ENCODE results near the gene ANKAR. TPM values are rescaled to one million over a fixed set of nuclear protein-coding genes. Genes with fewer than 3 reads are reported as not detected.

The ANKAR gene
- total and polyA plus RNA-seq, 2 of the 8 experiments (the other 6 are each of a cell fraction or from before 2014, with no cell fraction given): 0.56 to 1.7 TPM

DNA sequence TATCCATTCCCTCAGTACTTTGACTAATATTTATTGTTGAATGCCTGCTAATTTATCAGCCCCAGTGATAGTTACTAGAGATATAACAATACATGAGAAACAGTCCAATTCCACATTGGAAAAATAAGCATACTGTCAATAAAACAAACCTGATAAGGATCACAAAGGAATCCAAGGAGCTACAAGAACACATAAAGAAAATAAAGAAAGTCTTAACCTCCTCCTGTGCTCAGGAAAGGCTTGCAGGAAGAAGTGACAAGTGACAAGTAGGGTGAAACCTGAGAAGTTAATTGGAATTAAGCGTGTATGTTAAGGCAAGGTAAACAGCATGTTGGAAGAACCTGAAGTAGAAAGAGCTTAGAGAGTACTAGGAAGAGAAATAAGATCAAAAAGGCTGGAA is 33.5 kb upstream of the ANKAR start:
- DNase-seq (ENCODE audit: low read depth in 1 of 2, low spot score in 2 of 2) (no peak), FAIRE-seq (no peak)
- Histone ChIP-seq H4K8ac (ENCODE audit: extremely low read depth, insufficient read depth, low read length) (no peak overlapping the region), H2BK15ac (ENCODE audit: low read length) (no peak overlapping the region), H4K91ac (replicated peaks; ENCODE audit: insufficient read length, low read length) (no peak overlapping the region), H3K14ac (ENCODE audit: insufficient read length) (no peak overlapping the region), H3K18ac (ENCODE audit: extremely low read depth, low read length) (no peak overlapping the region), H2AFZ (ENCODE audit: low read length) (peak overlapping the region; percentile 37; the same call in 1 of the 2 replicates), H3K27me3 (replicated peaks in 1 of 4; ENCODE audit: control insufficient read depth in 3 of 4, extremely low read depth in 1 of 4, insufficient read depth in 3 of 4, low read length in 3 of 4) (no peaks in the 10 kb centered on the region), H2BK20ac (ENCODE audit: low read length) (no peak overlapping the region), H2BK5ac (ENCODE audit: low read depth, low read length) (no peak overlapping the region), H3K9me3 (ENCODE audit: insufficient read depth in 2 of 2, low read depth in 1 of 2, low read length in 1 of 2) (no peaks in the 10 kb centered on the region), H3K36me3 (ENCODE audit: control insufficient read depth in 2 of 4, insufficient read depth in 4 of 4, low read length in 3 of 4) (no peaks in the 10 kb centered on the region), H3K4me1 (replicated peaks in 1 of 4; ENCODE audit: control insufficient read depth in 3 of 4, insufficient read depth in 4 of 4, low read length in 3 of 4) (peaks cover 0 to 3% (median 2%) of the 10 kb centered on the region in 4 experiments; a peak in 3 of 7 replicates), H3K79me2 (ENCODE audit: control insufficient read depth in 1 of 2, insufficient read depth in 2 of 2, low read length in 2 of 2) (no peaks in the 10 kb centered on the region), H3K4ac (replicated peaks; ENCODE audit: insufficient read length, low read depth, low read length) (no peak overlapping the region), H3K23me2 (ENCODE audit: low read depth, low read length) (no peaks in the 10 kb centered on the region; the same call in 1 of the 2 replicates), H3K56ac (replicated peaks; ENCODE audit: insufficient read length, low read depth, low read length) (no peak overlapping the region), H4K5ac (ENCODE audit: insufficient read length, low read depth, low read length) (no peak overlapping the region), H4K20me1 (replicated peaks in 1 of 2; ENCODE audit: control insufficient read depth in 1 of 2, insufficient read depth in 2 of 2, low read length in 2 of 2) (no peaks in the 10 kb centered on the region), H3K79me1 (ENCODE audit: low read depth, low read length) (no peaks in the 10 kb centered on the region), H2BK120ac (replicated peaks; ENCODE audit: low read depth, low read length) (no peak overlapping the region), H3K23ac (ENCODE audit: insufficient read length) (no peak overlapping the region), H3K9ac (replicated peaks in 1 of 4; ENCODE audit: extremely low read depth in 1 of 4, low read depth in 3 of 4, low read length in 3 of 4) (no peak overlapping the region), H3K4me3 (ENCODE audit: extremely low read depth in 1 of 4, insufficient read depth in 2 of 4, low read depth in 3 of 4, low read length in 4 of 4) (peak overlapping the region in 1 of 4 experiments; percentile 4; a peak in 3 of 8 replicates), H3K27ac (ENCODE audit: low read depth, low read length) (no peak overlapping the region), H2BK12ac (ENCODE audit: low read depth, low read length) (no peak overlapping the region), H3K4me2 (ENCODE audit: insufficient read depth in 1 of 2, low read depth in 2 of 2, low read length in 2 of 2) (peak overlapping the region; percentile 31 to 41; a peak in 3 of 4 replicates), H2AK5ac (ENCODE audit: low read depth, low read length) (no peak overlapping the region)
- POLR2A ChIA-PET (ENCODE audit: partially characterized antibody): interaction anchor here (1.1 kb wide), 1 partner anchor 43 kb away, joined by 3 read pairs; no protein-coding TSS in a partner anchor
- WGBS, 2 experiments (ENCODE audit: extremely low coverage in 1 of 2, insufficient coverage in 1 of 2, insufficient read length in 1 of 2, insufficient replicate concordance in 2 of 2, low coverage in 1 of 2, low lambda C conversion rate in 2 of 2, missing lambda C conversion rate in 1 of 2): 4% methylated on average over 1 of the region's 1 CpG; no CpG with 5 or more reads in 1 of the 2 experiments
- CTCF ChIA-PET (ENCODE audit: partially characterized antibody): interaction anchor here (1.2 to 3.2 kb wide), 5 partner anchors 8 to 448 kb away, joined by 3 to 12 read pairs (median 4); partner anchors contain the start of gene ASNSD1
- TF ChIP-seq JUND (IDR thresholded peaks at IDR 0.05; ENCODE audit: low read length) (no peak), SRF (IDR thresholded peaks at IDR 0.05; ENCODE audit: low read depth, low read length) (no peak), CBX8 (IDR thresholded peaks at IDR 0.05; ENCODE audit: borderline replicate concordance, low read depth, low read length) (no peak), ASH2L (IDR thresholded peaks at IDR 0.05; ENCODE audit: low read length) (no peak), YY1 (IDR thresholded peaks at IDR 0.05; ENCODE audit: low read depth, low read length) (no peak), SIRT6 (IDR thresholded peaks at IDR 0.05; ENCODE audit: low read length) (no peak), JUN (IDR thresholded peaks at IDR 0.05; ENCODE audit: low read depth, low read length) (no peak), RFX5 (IDR thresholded peaks at IDR 0.05; ENCODE audit: borderline replicate concordance, low read depth, low read length) (no peak), KDM5A (IDR thresholded peaks at IDR 0.05; ENCODE audit: low read length) (no peak), EP300 (IDR thresholded peaks at IDR 0.05; ENCODE audit: borderline replicate concordance in 1 of 2, low read depth in 2 of 2, low read length in 2 of 2) (no peak), NANOG (IDR thresholded peaks at IDR 0.05; ENCODE audit: insufficient read depth, low read depth, low read length, poor library complexity, severe bottlenecking) (no peak), RBBP5 (IDR thresholded peaks at IDR 0.05; ENCODE audit: borderline replicate concordance, low read depth, low read length) (no peak)
- TF ChIP-seq, protein P1, sequence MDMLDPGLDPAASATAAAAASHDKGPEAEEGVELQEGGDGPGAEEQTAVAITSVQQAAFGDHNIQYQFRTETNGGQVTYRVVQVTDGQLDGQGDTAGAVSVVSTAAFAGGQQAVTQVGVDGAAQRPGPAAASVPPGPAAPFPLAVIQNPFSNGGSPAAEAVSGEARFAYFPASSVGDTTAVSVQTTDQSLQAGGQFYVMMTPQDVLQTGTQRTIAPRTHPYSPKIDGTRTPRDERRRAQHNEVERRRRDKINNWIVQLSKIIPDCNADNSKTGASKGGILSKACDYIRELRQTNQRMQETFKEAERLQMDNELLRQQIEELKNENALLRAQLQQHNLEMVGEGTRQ (IDR thresholded peaks at IDR 0.05; ENCODE audit: low read length): no peak
